ENCODE measurements around the gene PGAM2.
A peak's percentile ranks its signal among the peaks of the same experiment; 100 is the strongest.

The PGAM2 gene

DNA sequence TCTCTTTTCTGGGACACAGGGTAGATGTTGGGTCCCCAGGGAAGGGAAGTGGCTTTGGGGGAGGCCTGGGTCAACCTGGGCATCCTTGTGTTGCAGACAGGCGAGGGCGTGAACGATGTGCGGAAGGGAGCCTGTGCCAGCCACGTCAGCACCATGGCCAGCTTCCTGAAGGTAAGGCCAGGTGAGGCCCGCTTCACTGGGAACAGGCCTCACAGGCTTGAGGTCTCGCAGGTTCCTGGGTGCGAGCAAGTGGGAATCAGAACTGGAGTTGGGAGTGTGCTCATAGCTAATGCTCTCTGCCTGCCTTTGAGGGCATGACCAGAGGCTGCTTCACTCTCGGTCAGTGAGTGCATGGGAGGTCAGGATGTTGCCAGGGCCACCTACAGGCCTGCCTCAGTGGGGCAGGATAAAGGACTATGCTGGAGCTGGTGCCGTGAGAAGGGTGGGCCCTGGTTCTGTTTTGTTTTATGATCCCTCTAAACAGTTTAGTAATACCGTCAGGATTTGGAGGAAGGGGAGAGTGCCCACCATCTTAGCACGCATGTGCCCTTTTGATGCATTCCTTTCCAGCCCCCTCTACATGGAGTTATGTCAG is 12.5 kb downstream of the PGAM2 start:
- Histone ChIP-seq H3K4me3 (no peak overlapping the region), H3K27me3 (no peaks in the 10 kb centered on the region), H3K27ac (no peak overlapping the region), H3K4me1 (peaks cover 0 to 13% (median 0%) of the 10 kb centered on the region in 4 donors), H3K36me3 (peaks cover 71 to 87% (median 73%) of the 10 kb centered on the region in 3 donors), H3K9me3 (no peaks in the 10 kb centered on the region)
- TF ChIP-seq, protein P1, sequence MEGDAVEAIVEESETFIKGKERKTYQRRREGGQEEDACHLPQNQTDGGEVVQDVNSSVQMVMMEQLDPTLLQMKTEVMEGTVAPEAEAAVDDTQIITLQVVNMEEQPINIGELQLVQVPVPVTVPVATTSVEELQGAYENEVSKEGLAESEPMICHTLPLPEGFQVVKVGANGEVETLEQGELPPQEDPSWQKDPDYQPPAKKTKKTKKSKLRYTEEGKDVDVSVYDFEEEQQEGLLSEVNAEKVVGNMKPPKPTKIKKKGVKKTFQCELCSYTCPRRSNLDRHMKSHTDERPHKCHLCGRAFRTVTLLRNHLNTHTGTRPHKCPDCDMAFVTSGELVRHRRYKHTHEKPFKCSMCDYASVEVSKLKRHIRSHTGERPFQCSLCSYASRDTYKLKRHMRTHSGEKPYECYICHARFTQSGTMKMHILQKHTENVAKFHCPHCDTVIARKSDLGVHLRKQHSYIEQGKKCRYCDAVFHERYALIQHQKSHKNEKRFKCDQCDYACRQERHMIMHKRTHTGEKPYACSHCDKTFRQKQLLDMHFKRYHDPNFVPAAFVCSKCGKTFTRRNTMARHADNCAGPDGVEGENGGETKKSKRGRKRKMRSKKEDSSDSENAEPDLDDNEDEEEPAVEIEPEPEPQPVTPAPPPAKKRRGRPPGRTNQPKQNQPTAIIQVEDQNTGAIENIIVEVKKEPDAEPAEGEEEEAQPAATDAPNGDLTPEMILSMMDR (IDR thresholded peaks at IDR 0.05): no peak
- peak in 1 of 2 donors; percentile 37 for DNase-seq
- intact Hi-C loops (cut with DNase I; ENCODE audit: low total_unique reads): no loop called here

- TF ChIP-seq, protein P1 (IDR thresholded peaks at IDR 0.05): no peak
- H3K9me3 ChIP-seq: no peaks in the 10 kb centered on the region
- H3K4me1 ChIP-seq: peaks cover 0 to 18% (median 6%) of the 10 kb centered on the region in 4 donors
- intact Hi-C loops (cut with DNase I; ENCODE audit: low total_unique reads): no loop called here
- no peak overlapping the region for H3K27ac ChIP-seq
- peaks cover 60 to 81% (median 61%) of the 10 kb centered on the region in 3 donors for H3K36me3 ChIP-seq
- no peaks in the 10 kb centered on the region for H3K27me3 ChIP-seq
- H3K4me3 ChIP-seq: no peak overlapping the region
- DNase-seq: no peak
Observed at GRCh38 chr7:44051611-44052220, 13.7 kb downstream of the PGAM2 start.

- H3K27me3 ChIP-seq: no peaks in the 10 kb centered on the region
- DNase-seq: no peak
- no peaks in the 10 kb centered on the region for H3K9me3 ChIP-seq
- TF ChIP-seq, protein P1 (IDR thresholded peaks at IDR 0.05): no peak
- no peak overlapping the region for H3K27ac ChIP-seq
- peaks cover 55 to 81% (median 56%) of the 10 kb centered on the region in 3 donors for H3K36me3 ChIP-seq
- H3K4me1 ChIP-seq: peaks cover 0 to 25% (median 12%) of the 10 kb centered on the region in 4 donors
- intact Hi-C loops (cut with DNase I; ENCODE audit: low total_unique reads): no loop called here
- H3K4me3 ChIP-seq: no peak overlapping the region
Observed at GRCh38 chr7:44050915-44051560, 14.3 kb downstream of the PGAM2 start.

DNA sequence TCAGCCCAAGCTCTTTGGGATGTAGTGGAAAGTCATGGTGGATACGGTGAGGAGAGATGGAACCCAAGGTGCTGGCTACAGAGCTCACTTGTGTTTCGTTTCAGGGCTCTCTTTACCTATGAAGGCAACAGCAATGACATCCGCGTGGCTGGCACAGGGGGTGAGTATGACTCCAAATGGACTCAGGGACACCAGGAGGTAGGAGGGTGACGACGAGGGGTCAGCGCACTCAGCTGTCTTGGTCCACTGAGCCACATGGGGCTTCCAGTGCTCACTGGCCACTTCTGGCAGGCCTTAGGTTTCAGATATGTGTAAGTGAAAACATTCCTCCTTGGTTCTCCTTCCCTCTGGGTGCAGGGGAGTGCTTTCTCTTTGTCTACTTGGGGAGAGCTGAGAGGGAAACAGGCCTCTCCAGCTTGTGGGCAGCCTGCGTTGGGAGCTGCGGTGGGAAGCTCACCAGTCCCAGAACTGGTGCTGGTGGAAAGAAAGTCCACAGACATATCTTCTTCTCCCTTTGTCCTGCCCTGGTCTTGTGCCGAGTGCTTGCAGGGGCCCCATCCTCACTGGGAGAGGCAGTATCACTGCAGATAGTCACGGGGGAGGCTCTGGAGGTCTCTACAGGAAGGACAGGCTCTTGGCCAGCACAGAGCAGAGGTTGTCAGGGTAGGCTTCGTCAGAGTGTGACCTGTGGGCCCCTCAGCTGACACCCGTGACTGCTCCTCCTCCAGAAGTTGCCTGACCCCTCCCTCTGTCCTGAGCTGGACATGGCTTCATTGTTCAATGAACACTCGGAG is 15.0 kb downstream of the PGAM2 start:
- intact Hi-C loops (cut with DNase I; ENCODE audit: low total_unique reads): no loop called here
- Histone ChIP-seq H3K27ac (no peak overlapping the region), H3K27me3 (no peaks in the 10 kb centered on the region), H3K9me3 (no peaks in the 10 kb centered on the region), H3K36me3 (peaks cover 50 to 76% (median 56%) of the 10 kb centered on the region in 3 donors), H3K4me1 (peaks cover 0 to 32% (median 19%) of the 10 kb centered on the region in 4 donors), H3K4me3 (no peak overlapping the region)
- TF ChIP-seq, protein P1 (IDR thresholded peaks at IDR 0.05): no peak
- no peak for DNase-seq

- no peak for DNase-seq
Observed at GRCh38 chr7:44048031-44048795, 17.2 kb downstream of the PGAM2 start.

More at GRCh38 chr7:44048031-44048795, 17.2 kb downstream of the PGAM2 start:
- Histone ChIP-seq H3K27me3 (no peaks in the 10 kb centered on the region), H3K4me3 (no peak overlapping the region), H3K27ac (no peak overlapping the region), H3K36me3 (peaks cover 34 to 55% (median 38%) of the 10 kb centered on the region in 3 donors), H3K4me1 (peaks cover 0 to 42% (median 28%) of the 10 kb centered on the region in 4 donors), H3K9me3 (no peaks in the 10 kb centered on the region)
- TF ChIP-seq, protein P1 (IDR thresholded peaks at IDR 0.05): no peak
- intact Hi-C loops (cut with DNase I; ENCODE audit: low total_unique reads): no loop called here
